WI38 (cell line): ENCODE measurements around the gene DDRGK1.
A peak's percentile ranks its signal among the peaks of the same experiment; 100 is the strongest.
"Not testable (repeated sequence)": the region's sequence is repeated elsewhere in the genome, so short reads cannot be mapped to it uniquely, and the experiment has no call there.

ENCODE experiments used
- H3K4me3 ChIP-seq: 2 replicates; pipeline ENCODE4 v1.5.1; 2011; ENCODE audit warnings: low read depth, mild to moderate bottlenecking, control low read depth, low read length
- CTCF ChIP-seq: IDR thresholded peaks from 2 replicates; pipeline ENCODE4 v1.5.1; 2012; ENCODE audit warnings: low read depth, mild to moderate bottlenecking, control low read depth, low read length

DDRGK1 gene

DNA sequence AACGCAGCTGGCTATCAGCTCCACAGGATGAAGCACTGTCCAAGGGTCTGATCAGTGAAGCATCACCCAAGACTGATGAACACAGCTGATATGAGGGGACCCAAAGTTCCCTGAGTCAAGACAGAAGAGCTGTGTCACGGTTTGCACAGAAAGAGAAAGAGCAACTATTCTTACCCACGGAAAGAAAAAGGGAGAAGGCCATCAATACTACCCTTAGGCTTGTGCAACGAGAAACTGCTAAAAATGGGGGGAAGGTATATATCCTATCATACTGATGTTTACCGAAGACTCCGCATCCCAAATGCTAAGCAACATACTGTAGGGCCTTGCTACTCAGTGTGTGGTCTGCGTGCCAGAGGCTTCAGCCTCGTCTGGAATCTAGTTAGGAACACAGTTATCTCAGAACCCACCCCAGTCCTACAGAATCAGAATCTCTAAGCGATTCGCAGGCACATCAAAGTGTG lies 45.5 kb downstream of the DDRGK1 start:
- H3K4me3 ChIP-seq = peak overlapping the region; percentile 84
- no peak for TF ChIP-seq CTCF

GRCh38 chr20:3157817-3158216 lies 46.7 kb downstream of the DDRGK1 start:
- peak overlapping the region; percentile 84; the same call in 1 of the 2 replicates for H3K4me3 ChIP-seq
- TF ChIP-seq CTCF = no peak

DNA sequence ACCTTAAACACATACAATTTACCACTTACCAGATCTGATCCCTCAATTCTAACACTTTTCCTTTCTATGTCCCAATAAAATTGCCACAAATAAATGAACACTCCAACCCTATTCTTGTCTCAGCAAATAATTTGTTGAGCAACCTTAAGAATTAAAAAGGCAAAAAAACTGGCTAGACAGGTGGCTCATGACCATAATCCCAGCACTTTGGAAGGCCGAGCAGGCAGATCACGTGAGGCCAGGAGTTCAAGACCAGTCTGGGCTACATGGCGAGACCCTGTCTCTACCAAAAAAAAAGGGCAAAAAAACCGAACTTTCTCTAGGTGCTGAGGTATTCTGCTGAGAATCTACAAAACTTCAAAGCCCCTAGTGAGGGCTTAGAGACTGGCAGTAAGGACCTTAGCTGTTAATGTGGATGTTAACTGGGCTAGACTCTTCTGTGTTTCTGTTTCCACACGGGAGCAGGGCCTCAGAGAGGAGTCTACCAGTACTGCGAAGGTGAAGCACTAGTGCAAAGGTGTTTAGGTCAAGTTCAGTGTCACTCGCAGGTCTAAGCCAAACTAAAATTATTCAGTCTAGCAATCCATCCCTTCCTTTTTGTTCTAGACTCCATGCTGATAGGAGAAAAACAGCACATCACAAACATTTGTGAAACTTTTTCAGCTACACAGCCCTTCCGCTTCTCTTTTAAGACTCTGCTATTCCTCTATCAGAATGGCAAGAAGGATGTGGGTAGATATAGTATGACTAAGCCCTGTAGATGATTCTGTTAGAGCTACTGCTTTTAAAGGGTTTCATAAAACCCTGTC lies 47.5 kb downstream of the DDRGK1 start:
- TF ChIP-seq CTCF = no peak
- H3K4me3 ChIP-seq = no peak overlapping the region

GRCh38 chr20:3152057-3152644 lies 52.3 kb downstream of the DDRGK1 start:
- H3K4me3 ChIP-seq = not testable (repeated sequence)

DNA sequence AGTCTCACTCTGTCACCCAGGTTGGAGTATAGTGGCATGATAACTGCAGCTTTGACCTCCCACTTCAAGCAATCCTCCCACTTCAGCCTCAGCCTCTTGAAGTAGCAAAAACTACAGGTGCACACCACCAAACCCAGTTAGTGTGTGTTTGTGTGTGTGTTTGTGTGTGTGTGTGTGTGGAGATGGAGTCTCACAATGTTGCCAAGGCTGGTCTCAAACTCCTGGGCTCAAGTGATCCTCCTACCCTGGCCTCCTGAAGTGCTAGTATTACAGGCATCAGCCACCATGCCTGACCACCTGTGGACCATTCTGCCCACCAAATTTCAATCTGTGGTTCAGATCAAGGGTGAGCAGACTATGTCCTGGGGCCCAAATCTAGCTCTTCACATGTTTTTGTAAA lies 53.6 kb downstream of the DDRGK1 start:
- H3K4me3 ChIP-seq = no peak overlapping the region
- no peak for TF ChIP-seq CTCF

DNA sequence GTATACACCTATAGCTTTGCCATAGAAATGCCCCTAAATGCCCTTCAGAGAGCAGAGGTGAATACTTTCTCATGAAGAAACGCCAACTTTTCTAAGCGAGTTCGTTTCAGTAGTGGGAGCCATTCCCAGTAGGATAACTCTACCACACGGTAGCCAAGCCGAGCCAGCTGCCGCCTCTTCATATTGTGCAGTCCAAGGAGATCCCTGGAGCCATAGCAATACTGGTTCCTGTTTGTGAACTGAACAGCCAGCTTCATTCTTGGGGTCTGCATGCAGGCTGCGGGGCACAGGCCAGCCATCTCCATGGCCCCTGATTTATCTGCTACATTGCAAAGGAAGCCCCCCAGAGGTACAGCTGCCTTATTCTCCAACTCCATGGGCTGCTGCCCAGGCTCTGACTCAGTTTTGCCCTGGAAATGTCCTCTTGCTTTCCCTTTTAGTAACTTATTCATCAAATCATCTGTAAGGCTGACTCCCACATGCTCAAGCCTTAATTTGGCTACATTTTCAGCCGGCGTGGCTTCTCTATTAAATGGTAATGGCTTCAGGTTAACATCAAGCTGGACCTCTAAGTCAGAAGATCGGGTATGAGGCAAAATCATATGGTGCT lies 57.6 kb downstream of the DDRGK1 start:
- no peak for TF ChIP-seq CTCF
- H3K4me3 ChIP-seq = no peak overlapping the region

DNA sequence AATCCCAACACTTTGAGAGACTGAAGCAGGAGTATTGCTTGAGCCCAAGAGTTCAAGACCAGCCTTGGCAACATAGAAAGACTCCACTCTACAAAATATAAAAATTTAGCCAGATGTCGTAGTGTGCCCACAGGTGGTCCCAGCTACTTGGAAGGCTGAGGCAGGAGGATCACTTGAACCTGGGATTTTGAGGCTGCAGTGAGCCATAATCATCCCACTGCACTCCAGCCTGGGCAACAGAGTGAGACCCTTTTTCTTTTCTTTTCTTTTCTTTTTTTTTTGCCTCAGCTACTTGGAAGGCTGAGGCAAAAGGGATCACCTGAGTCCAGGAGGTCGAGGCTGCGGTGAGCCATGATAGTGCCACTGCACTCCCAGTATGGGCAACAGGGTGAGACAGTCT lies 62.7 kb downstream of the DDRGK1 start:
- no peak for TF ChIP-seq CTCF
- H3K4me3 ChIP-seq = no peak overlapping the region
